Gastroesophageal sphincter (tissue), 3 donors: ENCODE measurements around the gene EPB41L3.

ENCODE experiments used
- EP300 ChIP-seq: sonication (generic); formaldehyde crosslinking; IDR thresholded peaks from one replicate; pipeline ENCODE4 v1.6.1; 2017; ENCODE audit warnings: antibody characterized with exemption, mild to moderate bottlenecking
- POLR2A ChIP-seq, 2 donors: fragments of 450-650 bp; IDR thresholded peaks; one replicate each; pipeline ENCODE4 v1.6.1; 2017; ENCODE audit warnings: antibody characterized with exemption in 2 of 2, mild to moderate bottlenecking in 2 of 2, moderate library complexity in 1 of 2
- POLR2AphosphoS5 ChIP-seq: sonication (generic); formaldehyde crosslinking; IDR thresholded peaks from one replicate; pipeline ENCODE4 v1.6.1; 2017; ENCODE audit warnings: antibody characterized with exemption
- TF ChIP-seq, protein P1 (sequence below), 4 experiments: fragments of 200-600 bp in 2 of 4; fragments of 450-650 bp in 2 of 4; sonication (generic) in 1 of 4; IDR thresholded peaks; one replicate each; pipeline ENCODE4 v1.5.1; 2017 to 2019; ENCODE audit warnings: antibody characterized with exemption in 4 of 4, mild to moderate bottlenecking in 2 of 4, moderate library complexity in 2 of 4

DNA sequence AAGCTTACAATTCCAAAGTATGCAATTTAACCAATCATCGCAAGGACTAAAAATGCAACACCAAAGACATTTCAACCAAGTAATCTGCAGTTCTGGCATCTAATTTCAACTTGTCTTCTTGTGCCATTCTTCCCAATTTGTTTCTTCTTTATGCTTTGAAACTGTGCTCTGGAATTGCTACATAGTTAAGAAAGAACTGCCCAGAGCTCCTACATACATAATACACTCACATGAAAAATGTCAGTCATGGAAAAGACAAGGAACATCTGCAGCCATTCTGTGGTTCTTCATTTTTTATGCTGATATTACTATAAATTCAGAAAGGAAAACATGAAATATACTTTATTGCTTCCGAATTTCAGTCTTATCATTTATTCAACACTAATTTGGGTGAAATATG lies 4.4 kb downstream of the EPB41L3 start:
- TF ChIP-seq, protein P1, sequence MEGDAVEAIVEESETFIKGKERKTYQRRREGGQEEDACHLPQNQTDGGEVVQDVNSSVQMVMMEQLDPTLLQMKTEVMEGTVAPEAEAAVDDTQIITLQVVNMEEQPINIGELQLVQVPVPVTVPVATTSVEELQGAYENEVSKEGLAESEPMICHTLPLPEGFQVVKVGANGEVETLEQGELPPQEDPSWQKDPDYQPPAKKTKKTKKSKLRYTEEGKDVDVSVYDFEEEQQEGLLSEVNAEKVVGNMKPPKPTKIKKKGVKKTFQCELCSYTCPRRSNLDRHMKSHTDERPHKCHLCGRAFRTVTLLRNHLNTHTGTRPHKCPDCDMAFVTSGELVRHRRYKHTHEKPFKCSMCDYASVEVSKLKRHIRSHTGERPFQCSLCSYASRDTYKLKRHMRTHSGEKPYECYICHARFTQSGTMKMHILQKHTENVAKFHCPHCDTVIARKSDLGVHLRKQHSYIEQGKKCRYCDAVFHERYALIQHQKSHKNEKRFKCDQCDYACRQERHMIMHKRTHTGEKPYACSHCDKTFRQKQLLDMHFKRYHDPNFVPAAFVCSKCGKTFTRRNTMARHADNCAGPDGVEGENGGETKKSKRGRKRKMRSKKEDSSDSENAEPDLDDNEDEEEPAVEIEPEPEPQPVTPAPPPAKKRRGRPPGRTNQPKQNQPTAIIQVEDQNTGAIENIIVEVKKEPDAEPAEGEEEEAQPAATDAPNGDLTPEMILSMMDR (IDR thresholded peaks at IDR 0.05) = no peak
- TF ChIP-seq POLR2A (IDR thresholded peaks at IDR 0.05) (no peak), POLR2AphosphoS5 (no peak), EP300 (no peak)
